Measurements from ENCODE around the gene AK1.

The AK1 gene

GRCh38 chr9:127866535-127866934 lies 10.9 kb downstream of the AK1 start:
- DNase-seq = no peak

GRCh38 chr9:127865645-127866464 lies 11.6 kb downstream of the AK1 start:
- DNase-seq = no peak

GRCh38 chr9:127863191-127863621 lies 14.3 kb downstream of the AK1 start:
- no peak for DNase-seq

GRCh38 chr9:127862075-127863011 lies 15.1 kb downstream of the AK1 start:
- DNase-seq = no peak

GRCh38 chr9:127860779-127861178 lies 16.7 kb downstream of the AK1 start:
- DNase-seq = no peak

- no peak for DNase-seq
Observed at GRCh38 chr9:127860260-127860659, 17.2 kb downstream of the AK1 start.

- DNase-seq = peak; percentile 5
Observed at GRCh38 chr9:127858041-127858512, 19.4 kb downstream of the AK1 start.

GRCh38 chr9:127857278-127857677 lies 20.2 kb downstream of the AK1 start:
- no peak for DNase-seq

GRCh38 chr9:127856729-127857116 lies 20.8 kb downstream of the AK1 start:
- DNase-seq = no peak

GRCh38 chr9:127856094-127856728 lies 21.3 kb downstream of the AK1 start:
- no peak for DNase-seq

- DNase-seq = no peak
Observed at GRCh38 chr9:127855522-127855921, 22.0 kb downstream of the AK1 start.

- no peak for DNase-seq
Observed at GRCh38 chr9:127854960-127855359, 22.5 kb downstream of the AK1 start.

GRCh38 chr9:127854184-127854806 lies 23.2 kb downstream of the AK1 start, which contains the start of gene ENG:
Gene ENG, minus strand, starts transcription at chr9:127854658. Its CDS starts 303 bp downstream, at chr9:127854355.
- DNase-seq = no peak

GRCh38 chr9:127853312-127854183 lies 23.9 kb downstream of the AK1 start:
- no peak for DNase-seq

- DNase-seq = no peak
Observed at GRCh38 chr9:127852829-127853228, 24.6 kb downstream of the AK1 start.

- DNase-seq = no peak
Observed at GRCh38 chr9:127850286-127850830, 27.1 kb downstream of the AK1 start.

- no peak for DNase-seq
Observed at GRCh38 chr9:127848756-127849504, 28.5 kb downstream of the AK1 start.

GRCh38 chr9:127847833-127848755 lies 29.4 kb downstream of the AK1 start:
- no peak for DNase-seq

- no peak for DNase-seq
Observed at GRCh38 chr9:127847178-127847510, 30.3 kb downstream of the AK1 start.
